H9 (cell line): Measurements from ENCODE around the gene CDC26. TPM values are rescaled to one million over a fixed set of nuclear protein-coding genes. Genes with fewer than 3 reads are reported as not detected.

Experiments used
- DNase-seq: peaks from one replicate; pipeline ENCODE4 v3.0.0-alpha.2; 2017
- H2AFZ ChIP-seq: one replicate; pipeline ENCODE4 v1.6.1; 2013; ENCODE audit warnings: mild to moderate bottlenecking, low read length, control low read depth, moderate library complexity
- H2AK5ac ChIP-seq: 2 replicates; pipeline ENCODE4 v1.6.1; 2013; ENCODE audit warnings: low read length, control low read depth, mixed read lengths; ENCODE audit not compliant: insufficient read length
- H2BK120ac ChIP-seq: one replicate; pipeline ENCODE4 v1.6.1; 2013; ENCODE audit warnings: low read depth, mild to moderate bottlenecking, low read length, control low read depth, inconsistent platforms; ENCODE audit not compliant: poor library complexity, severe bottlenecking
- H2BK12ac ChIP-seq: 2 replicates; pipeline ENCODE4 v1.6.1; 2013; ENCODE audit warnings: low read length, control low read depth, mixed read lengths, low read depth; ENCODE audit not compliant: insufficient read length
- H2BK15ac ChIP-seq: 2 replicates; pipeline ENCODE4 v1.6.1; 2013; ENCODE audit warnings: low read depth, low read length, control low read depth
- H2BK20ac ChIP-seq: one replicate; pipeline ENCODE4 v1.6.1; 2013; ENCODE audit warnings: low read depth, mild to moderate bottlenecking, low read length, control low read depth, inconsistent platforms; ENCODE audit not compliant: poor library complexity, severe bottlenecking
- H2BK5ac ChIP-seq: 2 replicates; pipeline ENCODE4 v1.6.1; 2013; ENCODE audit warnings: low read length, control low read depth, mixed read lengths; ENCODE audit not compliant: insufficient read length
- H3K14ac ChIP-seq: 2 replicates; pipeline ENCODE4 v1.6.1; 2013; ENCODE audit warnings: low read length, control low read depth; ENCODE audit not compliant: insufficient read depth
- H3K18ac ChIP-seq: 2 replicates; pipeline ENCODE4 v1.6.1; 2013; ENCODE audit warnings: low read depth, mild to moderate bottlenecking, mixed read lengths, low read length, control low read depth; ENCODE audit not compliant: insufficient read length
- H3K23ac ChIP-seq: 2 replicates; pipeline ENCODE4 v1.6.1; 2013; ENCODE audit warnings: low read length, control low read depth, mixed read lengths, low read depth; ENCODE audit not compliant: insufficient read length
- H3K23me2 ChIP-seq: 2 replicates; pipeline ENCODE4 v1.6.1; 2013; ENCODE audit warnings: low read depth, mild to moderate bottlenecking, mixed read lengths, low read length, control low read depth; ENCODE audit not compliant: insufficient read length, poor library complexity, severe bottlenecking
- H3K27ac ChIP-seq: 2 replicates; pipeline ENCODE4 v1.5.1; 2013; ENCODE audit warnings: low read length, control low read depth, mixed read lengths, low read depth; ENCODE audit not compliant: insufficient read length
- H3K27me3 ChIP-seq: 2 replicates; pipeline ENCODE4 v1.6.1; 2013; ENCODE audit warnings: low read length, control low read depth, inconsistent platforms; ENCODE audit not compliant: insufficient read depth
- H3K4ac ChIP-seq: 2 replicates; pipeline ENCODE4 v1.6.1; 2013; ENCODE audit warnings: low read depth, mild to moderate bottlenecking, control low read depth, inconsistent platforms, low read length, moderate library complexity
- H3K4me1 ChIP-seq: 2 replicates; pipeline ENCODE4 v1.6.1; 2013; ENCODE audit warnings: low read length, control low read depth, inconsistent platforms; ENCODE audit not compliant: insufficient read depth
- H3K4me2 ChIP-seq: 2 replicates; pipeline ENCODE4 v1.6.1; 2013; ENCODE audit warnings: low read length, control low read depth, mixed read lengths; ENCODE audit not compliant: insufficient read length, insufficient read depth
- H3K56ac ChIP-seq: 2 replicates; pipeline ENCODE4 v1.6.1; 2013; ENCODE audit warnings: low read depth, mild to moderate bottlenecking, mixed read lengths, low read length, control low read depth; ENCODE audit not compliant: insufficient read length
- H3K79me1 ChIP-seq: 2 replicates; pipeline ENCODE4 v1.6.1; 2013; ENCODE audit warnings: low read depth, mild to moderate bottlenecking, moderate library complexity, low read length, control low read depth, inconsistent platforms; ENCODE audit not compliant: insufficient read depth, poor library complexity, severe bottlenecking
- H3K79me2 ChIP-seq: 2 replicates; pipeline ENCODE4 v1.6.1; 2013; ENCODE audit warnings: low read length, control low read depth, inconsistent platforms; ENCODE audit not compliant: insufficient read depth
- H3K9ac ChIP-seq: 2 replicates; pipeline ENCODE4 v1.6.1; 2013; ENCODE audit warnings: low read length, control low read depth, mixed read lengths; ENCODE audit not compliant: insufficient read length; ENCODE audit errors: extremely low read depth
- H3K9me3 ChIP-seq: one replicate; pipeline ENCODE4 v1.6.1; 2013; ENCODE audit warnings: low read depth, low read length, inconsistent platforms; ENCODE audit not compliant: control insufficient read depth
- H3T11ph ChIP-seq: one replicate; pipeline ENCODE4 v1.6.1; 2013; ENCODE audit warnings: mild to moderate bottlenecking, low read length, control low read depth, inconsistent platforms
- H4K20me1 ChIP-seq: one replicate; pipeline ENCODE4 v1.6.1; 2013; ENCODE audit not compliant: control insufficient read depth, insufficient read length, insufficient read depth
- H4K5ac ChIP-seq: 2 replicates; pipeline ENCODE4 v1.6.1; 2013; ENCODE audit warnings: low read depth, mild to moderate bottlenecking, mixed read lengths, low read length, control low read depth; ENCODE audit not compliant: insufficient read length
- H4K8ac ChIP-seq: replicated peaks from 2 replicates; pipeline ENCODE4 v1.6.1; 2013; ENCODE audit warnings: low read length, control low read depth, mixed read lengths, low read depth; ENCODE audit not compliant: insufficient read length
- H4K91ac ChIP-seq: 2 replicates; pipeline ENCODE4 v1.6.1; 2013; ENCODE audit warnings: low read depth, mild to moderate bottlenecking, moderate library complexity, mixed read lengths, low read length, control low read depth; ENCODE audit not compliant: insufficient read length
- H3K27ac Mint-ChIP-seq, 3 experiments: 2 replicates in 2 of 3; 3 replicates in 1 of 3; pipeline ENCODE4 v1.8.0; 2020 to 2021; ENCODE audit warnings: mixed read lengths in 3 of 3, mild to moderate bottlenecking in 1 of 3, moderate library complexity in 1 of 3
- H3K27me3 Mint-ChIP-seq: 2 replicates; pipeline ENCODE4 v1.8.0; 2021; ENCODE audit warnings: low read depth, mild to moderate bottlenecking, moderate library complexity, mixed read lengths
- H3K36me3 Mint-ChIP-seq, 3 experiments: 2 replicates in 2 of 3; 3 replicates in 1 of 3; pipeline ENCODE4 v1.8.0; 2020 to 2021; ENCODE audit warnings: low read depth in 3 of 3, mixed read lengths in 3 of 3; ENCODE audit not compliant: insufficient read depth in 1 of 3
- H3K4me1 Mint-ChIP-seq, 2 experiments: 2 replicates each; pipeline ENCODE4 v1.8.0; 2020; ENCODE audit warnings: mixed read lengths in 2 of 2
- H3K4me3 Mint-ChIP-seq, 2 experiments: 2 replicates in 1 of 2; 3 replicates in 1 of 2; pipeline ENCODE4 v1.8.0; 2020 to 2021; ENCODE audit warnings: mild to moderate bottlenecking in 2 of 2, mixed read lengths in 2 of 2, moderate library complexity in 1 of 2
- H3K9me3 Mint-ChIP-seq, 2 experiments: 2 replicates in 1 of 2; 3 replicates in 1 of 2; pipeline ENCODE4 v1.8.0; 2020; ENCODE audit warnings: mild to moderate bottlenecking in 2 of 2, mixed read lengths in 2 of 2, moderate library complexity in 1 of 2
- WGBS: extraction: QIAGEN DNeasy Blood & Tissue Kit; methylation state at CpG from one replicate; pipeline ENCODE4 v1.1.7; 2013; ENCODE audit warnings: missing lambda C conversion rate, low lambda C conversion rate, mixed read lengths; ENCODE audit not compliant: insufficient read length; ENCODE audit errors: extremely low coverage; 5-methylcytosine and 5-hydroxymethylcytosine counted together
- total RNA-seq: library from RNA; stranded (reverse); gene quantifications from 2 replicates; pipeline ENCODE4 v1.2.1, GENCODE V29; 2021
- TF ChIP-seq, protein P1 (sequence below): fragments of 200-600 bp; sonication (generic); conservative IDR thresholded peaks from 3 replicates; pipeline ENCODE4 v1.8.0; 2021; ENCODE audit warnings: antibody characterized with exemption, mild to moderate bottlenecking

Gene CDC26
- total RNA-seq, 1 experiment from 2014 or later, result 38.6 TPM

DNA sequence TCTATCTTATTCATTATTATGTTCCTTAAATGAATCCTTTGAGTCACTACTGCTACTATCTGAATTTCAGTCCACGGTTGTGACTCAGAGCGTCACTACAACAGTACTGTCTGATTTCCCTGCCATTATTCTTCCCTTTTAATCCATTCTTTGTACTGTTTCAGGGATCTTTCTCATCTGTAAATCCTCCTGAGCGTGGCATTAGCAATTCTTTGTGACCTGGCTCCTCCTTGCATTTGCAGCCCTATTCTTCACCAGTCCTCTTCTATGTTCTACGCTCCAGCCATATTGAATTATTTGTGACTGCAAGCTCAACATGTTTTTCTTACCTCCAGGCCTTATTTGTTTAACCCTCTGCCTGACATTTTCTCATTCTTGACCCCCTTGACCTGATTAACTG is 6.0 kb upstream of the CDC26 start:
- Histone ChIP-seq H4K20me1 (no peaks in the 10 kb centered on the region), H2BK120ac (no peak overlapping the region), H3K4me1 (no peaks in the 10 kb centered on the region; the same call in 1 of the 2 replicates), H3K9me3 (no peaks in the 10 kb centered on the region), H2BK12ac (no peak overlapping the region), H4K91ac (no peak overlapping the region), H3K9ac (no peak overlapping the region), H3K27ac (no peak overlapping the region), H3K23ac (no peak overlapping the region), H3K56ac (no peak overlapping the region), H2BK15ac (no peak overlapping the region), H3K4me2 (no peak overlapping the region), H3K18ac (no peak overlapping the region), H2AK5ac (no peak overlapping the region), H3K14ac (no peak overlapping the region), H4K8ac (no peak overlapping the region), H2AFZ (no peak overlapping the region), H3K4ac (no peak overlapping the region), H2BK20ac (no peak overlapping the region), H2BK5ac (no peak overlapping the region), H3K79me1 (no peaks in the 10 kb centered on the region), H3K79me2 (peaks cover under 1% of the 10 kb centered on the region), H3K23me2 (peaks cover 1% of the 10 kb centered on the region), H3K27me3 (no peaks in the 10 kb centered on the region), H3T11ph (no peak overlapping the region), H4K5ac (no peak overlapping the region)
- no peak overlapping the region; a peak in 1 of 5 replicates for H3K4me3 Mint-ChIP-seq
- no peaks in the 10 kb centered on the region for H3K9me3 Mint-ChIP-seq
- H3K27ac Mint-ChIP-seq, result no peak overlapping the region
- H3K4me1 Mint-ChIP-seq, result peaks cover 3 to 4% of the 10 kb centered on the region in 2 experiments; a peak in 2 of 4 replicates
- no peaks in the 10 kb centered on the region for H3K27me3 Mint-ChIP-seq
- WGBS, result no CpG with 5 or more reads among the region's 4 CpGs
- TF ChIP-seq, protein P1, sequence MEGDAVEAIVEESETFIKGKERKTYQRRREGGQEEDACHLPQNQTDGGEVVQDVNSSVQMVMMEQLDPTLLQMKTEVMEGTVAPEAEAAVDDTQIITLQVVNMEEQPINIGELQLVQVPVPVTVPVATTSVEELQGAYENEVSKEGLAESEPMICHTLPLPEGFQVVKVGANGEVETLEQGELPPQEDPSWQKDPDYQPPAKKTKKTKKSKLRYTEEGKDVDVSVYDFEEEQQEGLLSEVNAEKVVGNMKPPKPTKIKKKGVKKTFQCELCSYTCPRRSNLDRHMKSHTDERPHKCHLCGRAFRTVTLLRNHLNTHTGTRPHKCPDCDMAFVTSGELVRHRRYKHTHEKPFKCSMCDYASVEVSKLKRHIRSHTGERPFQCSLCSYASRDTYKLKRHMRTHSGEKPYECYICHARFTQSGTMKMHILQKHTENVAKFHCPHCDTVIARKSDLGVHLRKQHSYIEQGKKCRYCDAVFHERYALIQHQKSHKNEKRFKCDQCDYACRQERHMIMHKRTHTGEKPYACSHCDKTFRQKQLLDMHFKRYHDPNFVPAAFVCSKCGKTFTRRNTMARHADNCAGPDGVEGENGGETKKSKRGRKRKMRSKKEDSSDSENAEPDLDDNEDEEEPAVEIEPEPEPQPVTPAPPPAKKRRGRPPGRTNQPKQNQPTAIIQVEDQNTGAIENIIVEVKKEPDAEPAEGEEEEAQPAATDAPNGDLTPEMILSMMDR, result no peak
- peaks cover 49 to 80% (median 78%) of the 10 kb centered on the region in 3 experiments; a peak in 6 of 7 replicates for H3K36me3 Mint-ChIP-seq
- DNase-seq, result no peak
